ENCODE measurements around the gene SPATA45.

DNA sequence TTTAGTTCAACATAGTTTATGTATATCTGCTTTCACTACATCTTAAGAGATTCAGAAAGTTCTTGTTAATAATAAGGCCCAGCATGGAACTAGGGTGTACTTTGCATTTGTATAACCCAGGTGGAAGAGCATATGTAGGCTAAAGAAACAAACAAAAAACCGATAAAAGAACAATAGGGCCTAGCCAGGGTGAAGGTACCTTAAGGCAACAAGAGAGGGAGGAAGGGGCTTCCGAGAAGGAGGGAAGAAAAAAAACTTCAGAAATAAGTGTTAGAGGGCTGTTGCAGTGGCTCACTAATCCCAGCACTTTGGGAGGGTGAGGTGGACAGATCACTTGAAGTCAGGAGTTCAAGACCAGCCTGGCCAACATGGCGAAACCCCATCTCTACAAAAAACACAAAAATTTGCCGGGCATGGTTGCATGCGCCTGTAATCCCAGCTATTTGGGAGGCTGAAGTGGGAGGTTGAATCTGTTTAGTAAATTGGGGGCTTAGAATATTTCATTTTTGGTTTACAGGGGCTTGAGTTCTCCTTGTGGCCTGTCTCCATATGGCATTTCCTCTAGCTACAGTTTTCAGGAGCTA, 4.7 kb upstream of the SPATA45 start:
- TF ChIP-seq, protein P1, sequence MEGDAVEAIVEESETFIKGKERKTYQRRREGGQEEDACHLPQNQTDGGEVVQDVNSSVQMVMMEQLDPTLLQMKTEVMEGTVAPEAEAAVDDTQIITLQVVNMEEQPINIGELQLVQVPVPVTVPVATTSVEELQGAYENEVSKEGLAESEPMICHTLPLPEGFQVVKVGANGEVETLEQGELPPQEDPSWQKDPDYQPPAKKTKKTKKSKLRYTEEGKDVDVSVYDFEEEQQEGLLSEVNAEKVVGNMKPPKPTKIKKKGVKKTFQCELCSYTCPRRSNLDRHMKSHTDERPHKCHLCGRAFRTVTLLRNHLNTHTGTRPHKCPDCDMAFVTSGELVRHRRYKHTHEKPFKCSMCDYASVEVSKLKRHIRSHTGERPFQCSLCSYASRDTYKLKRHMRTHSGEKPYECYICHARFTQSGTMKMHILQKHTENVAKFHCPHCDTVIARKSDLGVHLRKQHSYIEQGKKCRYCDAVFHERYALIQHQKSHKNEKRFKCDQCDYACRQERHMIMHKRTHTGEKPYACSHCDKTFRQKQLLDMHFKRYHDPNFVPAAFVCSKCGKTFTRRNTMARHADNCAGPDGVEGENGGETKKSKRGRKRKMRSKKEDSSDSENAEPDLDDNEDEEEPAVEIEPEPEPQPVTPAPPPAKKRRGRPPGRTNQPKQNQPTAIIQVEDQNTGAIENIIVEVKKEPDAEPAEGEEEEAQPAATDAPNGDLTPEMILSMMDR (IDR thresholded peaks at IDR 0.05), result no peak
- no peak for TF ChIP-seq POLR2A (IDR thresholded peaks at IDR 0.05)
